ENCODE results near the gene BTN2A1.
"Not testable (repeated sequence)": the region's sequence is repeated elsewhere in the genome, so short reads cannot be mapped to it uniquely, and the experiment has no call there.

The BTN2A1 gene

GRCh38 chr6:26426691-26427450, 30.9 kb upstream of the BTN2A1 start:
- Mint-ChIP-seq H3K36me3 (peaks cover 41% of the 10 kb centered on the region), H3K27ac (no peak overlapping the region), H3K9me3 (no peaks in the 10 kb centered on the region), H3K4me1 (peaks cover 9% of the 10 kb centered on the region), H3K4me3 (no peak overlapping the region), H3K27me3 (no peaks in the 10 kb centered on the region)
- ATAC-seq: no peak

GRCh38 chr6:26427451-26427809, 30.3 kb upstream of the BTN2A1 start:
- peaks cover 41% of the 10 kb centered on the region for H3K36me3 Mint-ChIP-seq
- no peaks in the 10 kb centered on the region for H3K27me3 Mint-ChIP-seq
- H3K27ac Mint-ChIP-seq: no peak overlapping the region
- no peak for ATAC-seq
- H3K4me3 Mint-ChIP-seq: no peak overlapping the region
- H3K4me1 Mint-ChIP-seq: peaks cover 5% of the 10 kb centered on the region
- H3K9me3 Mint-ChIP-seq: no peaks in the 10 kb centered on the region

- Mint-ChIP-seq H3K4me3 (no peak overlapping the region), H3K36me3 (peaks cover 36% of the 10 kb centered on the region), H3K9me3 (no peaks in the 10 kb centered on the region), H3K27me3 (no peaks in the 10 kb centered on the region), H3K4me1 (no peaks in the 10 kb centered on the region), H3K27ac (no peak overlapping the region)
- ATAC-seq: no peak
These were observed 29.5 kb upstream of the BTN2A1 start for GRCh38 chr6:26428206-26428605.

- H3K27me3 Mint-ChIP-seq: no peaks in the 10 kb centered on the region
- no peak overlapping the region for H3K27ac Mint-ChIP-seq
- H3K4me3 Mint-ChIP-seq: no peak overlapping the region
- no peak for ATAC-seq
- H3K4me1 Mint-ChIP-seq: no peaks in the 10 kb centered on the region
- H3K36me3 Mint-ChIP-seq: peaks cover 46% of the 10 kb centered on the region
- H3K9me3 Mint-ChIP-seq: peaks cover 10% of the 10 kb centered on the region
These were observed 27.0 kb upstream of the BTN2A1 start for GRCh38 chr6:26430787-26431186.

GRCh38 chr6:26431258-26432172, 26.2 kb upstream of the BTN2A1 start:
- H3K9me3 Mint-ChIP-seq: peaks cover 10% of the 10 kb centered on the region
- no peak overlapping the region for H3K27ac Mint-ChIP-seq
- no peak overlapping the region for H3K4me3 Mint-ChIP-seq
- no peaks in the 10 kb centered on the region for H3K27me3 Mint-ChIP-seq
- no peak for ATAC-seq
- peaks cover 40% of the 10 kb centered on the region for H3K36me3 Mint-ChIP-seq
- H3K4me1 Mint-ChIP-seq: no peaks in the 10 kb centered on the region

- Mint-ChIP-seq H3K9me3 (peaks cover 10% of the 10 kb centered on the region), H3K27ac (no peak overlapping the region), H3K27me3 (no peaks in the 10 kb centered on the region), H3K4me3 (no peak overlapping the region), H3K4me1 (no peaks in the 10 kb centered on the region), H3K36me3 (peaks cover 31% of the 10 kb centered on the region)
- ATAC-seq: no peak
These were observed 25.0 kb upstream of the BTN2A1 start for GRCh38 chr6:26432627-26433201.

- H3K4me3 Mint-ChIP-seq, H3K4me1 Mint-ChIP-seq, H3K9me3 Mint-ChIP-seq, H3K27me3 Mint-ChIP-seq, H3K27ac Mint-ChIP-seq, ATAC-seq: not testable (repeated sequence)
- H3K36me3 Mint-ChIP-seq: peaks cover 27% of the 10 kb centered on the region
These were observed 24.1 kb upstream of the BTN2A1 start for GRCh38 chr6:26433680-26434079.

GRCh38 chr6:26436018-26436417, 21.7 kb upstream of the BTN2A1 start:
- H3K27ac Mint-ChIP-seq: no peak overlapping the region
- no peaks in the 10 kb centered on the region for H3K27me3 Mint-ChIP-seq
- no peak for ATAC-seq
- peaks cover 23% of the 10 kb centered on the region for H3K36me3 Mint-ChIP-seq
- H3K4me3 Mint-ChIP-seq: no peak overlapping the region
- H3K9me3 Mint-ChIP-seq: peaks cover 10% of the 10 kb centered on the region
- H3K4me1 Mint-ChIP-seq: peaks cover 17% of the 10 kb centered on the region

- no peak for ATAC-seq
- Mint-ChIP-seq H3K36me3 (peaks cover 17% of the 10 kb centered on the region), H3K4me1 (peaks cover 27% of the 10 kb centered on the region), H3K27me3 (no peaks in the 10 kb centered on the region), H3K4me3 (no peak overlapping the region), H3K9me3 (peaks cover 10% of the 10 kb centered on the region), H3K27ac (no peak overlapping the region)
These were observed 20.2 kb upstream of the BTN2A1 start for GRCh38 chr6:26437550-26437949.

- Mint-ChIP-seq H3K9me3 (peaks cover 10% of the 10 kb centered on the region), H3K4me3 (no peak overlapping the region), H3K27me3 (no peaks in the 10 kb centered on the region), H3K36me3 (peaks cover 17% of the 10 kb centered on the region), H3K4me1 (peaks cover 30% of the 10 kb centered on the region), H3K27ac (no peak overlapping the region)
- no peak for ATAC-seq
These were observed 19.8 kb upstream of the BTN2A1 start for GRCh38 chr6:26438000-26438399.

- Mint-ChIP-seq H3K36me3 (peaks cover 20% of the 10 kb centered on the region), H3K4me3 (peak overlapping the region; percentile 89), H3K4me1 (peaks cover 36% of the 10 kb centered on the region), H3K27ac (peak overlapping the region; percentile 98), H3K9me3 (peaks cover 2% of the 10 kb centered on the region), H3K27me3 (no peaks in the 10 kb centered on the region)
- no peak for ATAC-seq
These were observed 18.3 kb upstream of the BTN2A1 start for GRCh38 chr6:26439151-26440125.

- Mint-ChIP-seq H3K27ac (peak overlapping the region; percentile 98), H3K4me3 (peak overlapping the region; percentile 89), H3K9me3 (no peaks in the 10 kb centered on the region), H3K27me3 (no peaks in the 10 kb centered on the region), H3K4me1 (peaks cover 51% of the 10 kb centered on the region), H3K36me3 (peaks cover 32% of the 10 kb centered on the region)
- ATAC-seq: no peak
These were observed 16.8 kb upstream of the BTN2A1 start for GRCh38 chr6:26440977-26441358.

GRCh38 chr6:26441977-26442376, 15.8 kb upstream of the BTN2A1 start:
- H3K4me3 Mint-ChIP-seq: peak overlapping the region; percentile 66
- peaks cover 32% of the 10 kb centered on the region for H3K36me3 Mint-ChIP-seq
- no peaks in the 10 kb centered on the region for H3K9me3 Mint-ChIP-seq
- no peak overlapping the region for H3K27ac Mint-ChIP-seq
- H3K27me3 Mint-ChIP-seq: no peaks in the 10 kb centered on the region
- ATAC-seq: no peak
- peaks cover 55% of the 10 kb centered on the region for H3K4me1 Mint-ChIP-seq

- H3K4me1 Mint-ChIP-seq: peaks cover 39% of the 10 kb centered on the region
- H3K9me3 Mint-ChIP-seq: no peaks in the 10 kb centered on the region
- H3K27ac Mint-ChIP-seq: peak overlapping the region; percentile 8
- ATAC-seq: peak; percentile 87
- H3K36me3 Mint-ChIP-seq: peaks cover 58% of the 10 kb centered on the region
- no peaks in the 10 kb centered on the region for H3K27me3 Mint-ChIP-seq
- no peak overlapping the region for H3K4me3 Mint-ChIP-seq
These were observed 11.7 kb upstream of the BTN2A1 start for GRCh38 chr6:26445934-26446667.

Data from stimulated activated memory B cell treated with anti-CD40 and anti-IgM and Interleukin-4, amounts not matched to agents 10 μg/mL and 1 μg/mL and 100 μg/mL, for 72 hours (primary cell).